ENCODE measurements around the gene TRMT61A.
A peak's percentile ranks its signal among the peaks of the same experiment; 100 is the strongest.

Gene TRMT61A

DNA sequence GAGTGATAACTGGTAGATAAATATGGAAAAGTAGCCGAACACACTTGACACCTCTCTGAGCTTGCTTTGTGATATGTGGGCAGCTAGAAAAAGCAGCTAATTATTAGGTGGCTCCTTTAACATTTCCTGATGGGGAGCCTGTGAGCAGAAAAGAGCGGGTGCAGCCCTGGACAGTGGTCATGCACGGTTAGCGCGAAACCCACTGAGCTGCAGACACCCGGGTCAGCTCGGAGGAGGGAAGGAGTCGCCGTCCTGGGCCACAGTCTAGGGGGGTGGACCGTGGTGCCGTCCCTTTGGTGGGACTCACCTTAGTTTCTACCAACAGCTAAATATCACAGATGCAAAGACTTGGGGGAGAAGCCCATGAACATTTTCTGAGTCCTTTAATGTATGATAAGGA is 40.4 kb downstream of the TRMT61A start:
- no peak for DNase-seq

DNA sequence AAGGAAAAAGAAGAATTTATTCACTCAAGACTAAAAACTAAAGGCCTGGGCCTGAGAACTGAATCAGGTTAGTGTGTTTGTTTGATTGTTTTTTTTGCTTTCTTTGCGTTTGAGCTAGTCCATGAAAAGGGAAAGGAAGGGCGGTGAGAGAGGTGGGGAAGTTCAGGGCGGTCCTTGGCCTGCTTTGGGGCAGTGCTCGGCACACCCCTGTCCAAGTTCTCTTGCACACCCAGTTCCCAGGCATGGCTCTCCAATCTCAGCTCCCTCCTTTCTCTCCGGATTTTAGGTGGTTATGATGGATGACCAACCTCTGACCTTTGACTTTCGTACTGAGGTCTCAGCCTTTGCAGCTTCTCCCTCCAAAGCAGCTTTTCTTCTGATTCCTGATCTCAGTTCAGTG is 45.1 kb downstream of the TRMT61A start:
- no peak for DNase-seq

DNA sequence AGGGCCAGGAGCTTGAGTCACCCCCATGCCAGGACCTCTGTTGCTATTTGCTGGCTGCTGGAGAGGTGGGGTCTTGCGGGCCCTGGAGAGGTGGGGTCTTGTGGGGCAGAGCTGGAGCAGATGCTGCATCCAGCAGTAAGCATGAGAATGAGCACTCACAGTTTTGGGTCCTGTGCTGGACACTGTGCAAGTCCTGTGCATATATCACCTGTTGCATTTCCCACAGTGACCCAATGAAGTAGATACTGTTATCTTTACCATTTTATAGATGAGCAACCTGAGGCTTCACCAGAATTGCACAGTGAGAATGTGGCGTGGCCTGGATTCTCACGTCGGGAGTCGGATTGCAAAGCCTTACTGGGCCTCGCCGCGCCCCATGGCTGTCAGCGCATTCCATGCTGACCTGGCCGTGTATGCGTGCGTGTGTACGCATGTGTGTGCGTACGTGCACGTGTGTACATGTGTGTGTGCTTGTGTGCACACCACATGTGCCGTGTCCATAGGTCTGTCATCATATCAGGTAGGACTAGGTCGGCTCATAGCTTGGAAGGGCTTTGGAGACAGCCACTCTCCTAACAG is 45.8 kb downstream of the TRMT61A start:
- no peak for DNase-seq

DNA sequence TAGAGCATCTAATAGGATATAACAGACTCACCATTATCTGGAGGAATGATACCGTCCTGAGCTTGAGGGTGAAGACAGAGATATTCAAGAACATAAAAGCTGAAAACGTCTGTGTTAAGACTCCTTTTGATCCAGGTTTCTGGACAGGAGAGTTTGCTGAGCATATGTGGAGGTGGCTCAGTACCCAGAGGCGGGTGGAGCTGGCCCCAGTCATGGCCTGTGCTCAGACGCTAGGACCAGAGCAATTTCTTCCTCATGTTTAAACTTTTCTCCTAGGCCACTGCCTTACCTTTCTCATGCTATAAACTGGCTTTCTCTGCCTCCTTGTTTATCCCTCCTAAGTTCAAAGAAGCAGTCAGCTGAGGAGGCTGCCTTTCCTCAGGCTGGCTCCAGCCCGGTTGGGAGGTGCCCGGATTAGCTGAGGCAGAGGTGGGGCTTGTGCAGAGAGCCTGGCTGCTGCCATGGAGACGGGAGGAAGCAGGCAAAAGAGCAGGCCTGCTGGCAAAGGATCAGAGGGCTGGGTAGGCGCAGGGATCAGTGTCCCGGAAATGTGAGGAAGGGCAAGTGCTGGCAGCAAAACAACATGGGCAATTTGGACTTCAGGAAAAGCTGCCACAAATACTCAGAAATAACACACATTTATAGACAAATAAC is 47.5 kb downstream of the TRMT61A start:
- DNase-seq = peak; percentile 79

DNA sequence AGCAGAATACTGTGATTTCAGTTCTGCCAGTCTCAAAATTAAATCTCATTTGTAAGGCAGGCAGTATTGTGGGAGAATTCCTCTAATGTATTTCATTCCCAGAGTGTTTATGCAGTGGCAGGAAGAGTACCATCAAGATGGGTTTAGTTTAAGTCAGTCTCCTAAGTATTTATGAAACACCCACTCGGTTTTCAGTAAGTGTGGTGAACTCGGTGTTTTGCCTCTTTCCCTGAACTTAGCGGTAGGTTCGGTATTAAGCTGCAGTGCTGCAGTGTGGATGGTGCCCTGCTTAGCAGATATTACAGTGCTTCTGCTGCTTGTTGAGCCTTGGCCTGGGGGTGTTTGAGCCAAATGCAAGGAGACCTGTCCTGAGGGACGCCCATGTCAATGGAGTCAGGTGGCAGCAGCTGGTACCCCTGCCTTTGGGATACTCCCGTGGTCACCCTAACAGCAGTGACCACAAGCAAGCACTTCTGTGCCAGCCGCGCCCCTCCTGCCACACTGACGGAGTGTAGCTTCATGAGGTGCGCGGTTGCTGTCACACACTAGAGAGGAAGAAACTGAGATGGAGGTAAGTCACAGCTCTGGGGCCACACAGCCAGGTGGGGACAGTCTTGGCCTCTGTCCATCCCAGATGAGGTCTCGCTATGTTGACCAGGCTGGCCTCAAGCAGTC is 49.5 kb downstream of the TRMT61A start:
- no peak for DNase-seq

DNA sequence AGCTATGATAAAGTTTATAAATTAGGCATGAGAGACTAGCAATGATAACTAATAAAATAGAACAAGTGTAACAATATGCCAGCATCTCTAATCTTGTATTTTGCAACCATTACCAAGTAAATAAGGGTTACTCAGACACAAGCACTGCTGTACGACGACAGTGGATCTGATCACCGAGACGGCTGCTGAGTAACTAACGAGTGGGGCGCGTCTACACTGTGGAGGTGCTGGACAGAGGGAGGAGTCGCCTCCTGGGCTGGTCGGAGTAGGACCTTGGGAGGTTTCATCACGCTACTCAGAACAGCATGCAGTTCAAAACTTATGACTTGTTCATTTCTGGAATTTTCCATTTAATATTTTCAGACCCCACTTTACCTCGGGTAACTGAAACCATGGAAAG is 52.2 kb downstream of the TRMT61A start:
- no peak for DNase-seq

DNA sequence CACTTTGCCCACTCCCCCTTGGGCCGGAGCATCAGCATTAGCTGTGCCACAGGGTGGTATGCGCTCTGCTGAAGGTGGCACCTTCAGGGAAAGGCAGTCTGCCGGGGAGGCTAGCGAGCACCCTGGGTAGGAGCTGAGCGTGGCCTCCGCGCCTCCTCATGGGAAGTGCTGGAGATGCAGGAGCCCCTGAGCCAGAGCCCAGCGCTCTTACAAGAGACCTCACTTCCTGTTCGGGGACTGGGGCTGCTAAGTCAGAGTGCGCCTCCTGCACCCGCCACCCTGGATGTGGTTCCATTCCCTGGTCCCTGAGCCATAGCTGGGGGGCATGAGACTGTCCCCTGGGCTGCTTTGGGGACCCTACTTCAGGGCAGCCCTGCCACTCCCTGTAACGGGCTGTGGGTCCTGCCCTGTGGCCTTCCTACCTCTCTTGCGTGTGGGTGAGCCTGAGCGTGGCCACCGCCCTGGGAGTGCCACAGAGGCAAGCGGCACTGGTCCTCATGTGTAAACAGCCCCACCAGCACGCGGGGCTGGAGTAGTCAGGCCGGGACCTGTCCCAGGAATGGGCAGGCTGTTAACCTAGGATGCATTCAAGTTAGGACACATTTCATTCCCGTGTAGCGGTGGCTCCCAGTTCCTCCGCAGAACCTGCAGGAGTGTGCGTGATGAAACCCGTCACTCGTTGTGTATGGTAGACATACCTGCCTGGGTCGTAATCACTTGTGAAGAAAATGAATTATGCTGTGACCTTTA is 53.1 kb downstream of the TRMT61A start:
- DNase-seq = no peak

DNA sequence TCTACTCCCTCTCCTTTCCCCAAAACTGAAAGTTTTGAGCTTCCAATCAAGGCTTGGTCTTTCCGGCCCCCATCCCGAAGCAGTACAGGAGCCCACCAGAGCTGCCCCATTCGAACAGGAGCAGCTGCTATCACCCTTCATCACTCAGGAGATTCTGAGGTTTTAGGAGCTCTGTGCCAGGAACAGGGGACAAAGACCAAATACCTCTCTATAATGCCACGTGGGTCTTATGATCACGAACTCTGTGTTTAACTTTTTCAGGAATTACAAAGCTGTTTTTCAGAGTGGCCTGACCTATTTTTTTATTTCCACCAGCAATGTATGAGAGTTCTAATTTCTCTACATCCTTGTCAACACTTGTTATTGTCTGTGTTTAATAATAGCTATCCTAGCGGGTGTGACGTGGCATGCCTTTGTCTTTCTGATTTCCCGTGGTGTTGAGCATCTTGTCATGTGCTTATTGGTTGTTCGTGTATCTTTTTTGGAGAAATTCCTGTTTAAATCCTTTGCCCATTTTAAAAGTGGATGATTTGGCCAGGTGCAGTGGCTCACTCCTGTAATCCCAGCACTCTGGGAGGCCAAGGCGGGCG is 55.4 kb downstream of the TRMT61A start:
- DNase-seq = no peak

Measured in DMS79 (cell line).